OCI-LY7 (cell line): ENCODE data around the gene INKA2.

Experiments
- CTCF ChIP-seq: fragments of 200-600 bp; sonication (generic); conservative IDR thresholded peaks from 2 replicates; pipeline ENCODE4 v1.5.1; 2014; ENCODE audit warnings: mild to moderate bottlenecking, antibody characterized with exemption, low read length, moderate library complexity, mixed read lengths
- EZH2phosphoT487 ChIP-seq: fragments of 200-600 bp; sonication (generic); IDR thresholded peaks from 2 replicates; pipeline ENCODE4 v1.6.1; 2018; ENCODE audit warnings: low read depth, borderline replicate concordance, mild to moderate bottlenecking, mixed run types, antibody characterized with exemption, low read length, moderate library complexity, mixed read lengths

GRCh38 chr1:111762332-111762731, 23.1 kb upstream of the INKA2 start:
- TF ChIP-seq CTCF: no peak
- TF ChIP-seq EZH2phosphoT487: no peak
